GM23248 (cell line): ENCODE results near the gene SPZ1.

ENCODE experiments used
- EZH2 ChIP-seq: fragments of 200-600 bp; sonication (generic); IDR thresholded peaks from 2 replicates; pipeline ENCODE4 v1.6.1; 2018; ENCODE audit warnings: antibody characterized with exemption, mild to moderate bottlenecking; ENCODE audit not compliant: insufficient read depth, poor library complexity, severe bottlenecking
- EZH2phosphoT487 ChIP-seq: fragments of 200-600 bp; sonication (generic); IDR thresholded peaks from 2 replicates; pipeline ENCODE4 v1.6.1; 2018; ENCODE audit warnings: antibody characterized with exemption, moderate library complexity, mild to moderate bottlenecking, low read depth; ENCODE audit not compliant: insufficient read depth

DNA sequence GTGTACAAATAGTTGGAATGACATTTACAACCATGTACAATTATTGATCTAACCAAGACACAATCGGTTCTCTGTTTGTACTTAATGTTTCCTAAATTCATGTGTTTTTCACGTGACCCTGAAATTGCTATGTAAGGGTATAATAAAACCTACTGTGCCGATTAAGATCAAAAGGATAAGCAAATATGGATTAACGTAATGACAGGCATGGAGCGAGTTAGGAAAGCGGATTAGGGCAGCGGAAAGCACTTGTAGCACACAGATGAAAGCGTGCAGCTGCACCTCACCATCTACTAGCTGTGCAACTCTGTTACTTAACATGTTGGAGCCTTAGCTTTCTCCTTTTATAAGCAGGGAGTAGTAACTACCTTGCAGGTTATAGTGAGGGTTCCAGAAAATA lies 49.7 kb downstream of the SPZ1 start:
- TF ChIP-seq EZH2 (no peak), EZH2phosphoT487 (no peak)
